Peyer's patch (tissue), 4 donors: ENCODE measurements around the gene SORL1.

Experiments
- POLR2A ChIP-seq, 2 donors: fragments of 450-650 bp; IDR thresholded peaks; one replicate each; pipeline ENCODE4 v1.5.1; 2017; ENCODE audit warnings: antibody characterized with exemption in 2 of 2, mild to moderate bottlenecking in 2 of 2, moderate library complexity in 2 of 2
- TF ChIP-seq, protein P1 (sequence below), 6 experiments: fragments of 450-650 bp in 4 of 6; fragments of 200-600 bp in 2 of 6; sonication (generic) in 1 of 6; IDR thresholded peaks; one replicate each; pipeline ENCODE4 v1.5.1; 2017 to 2019; ENCODE audit warnings: antibody characterized with exemption in 6 of 6, mild to moderate bottlenecking in 3 of 6, moderate library complexity in 1 of 6

DNA sequence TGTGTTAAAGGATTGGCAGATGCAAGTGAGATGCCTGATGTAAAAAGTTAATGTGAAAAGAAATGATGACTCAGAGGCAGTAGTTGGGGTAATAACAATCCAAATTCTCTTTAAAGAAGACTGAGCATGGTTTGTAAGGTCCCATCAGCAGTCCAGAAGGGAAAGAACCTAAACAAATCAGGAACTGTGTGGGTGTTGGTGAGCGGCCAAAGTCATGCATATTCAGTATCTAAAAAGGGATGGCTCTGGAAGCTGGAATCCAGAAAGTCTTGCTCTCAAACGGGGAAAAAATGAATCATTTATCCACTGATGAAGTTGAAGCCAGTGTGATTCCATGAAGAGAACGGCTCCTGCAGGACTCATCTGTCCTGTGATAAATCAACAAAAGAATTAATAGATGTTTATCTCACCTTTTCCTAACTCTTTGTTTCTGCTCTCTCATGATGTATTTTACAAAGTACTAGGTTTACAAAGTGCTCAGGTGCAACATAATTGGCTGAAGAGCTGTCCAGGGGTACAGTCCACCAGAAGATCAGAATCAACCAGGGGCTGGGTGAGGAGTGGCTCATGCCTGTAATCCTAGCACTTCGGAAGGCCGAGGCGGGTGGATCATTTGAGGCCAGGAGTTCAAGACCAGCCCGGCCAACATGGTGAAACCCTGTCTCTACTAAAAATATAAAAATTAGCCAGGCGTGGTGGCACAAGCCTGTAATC lies 21.1 kb downstream of the SORL1 start:
- no peak for TF ChIP-seq POLR2A (IDR thresholded peaks at IDR 0.05)
- TF ChIP-seq, protein P1, sequence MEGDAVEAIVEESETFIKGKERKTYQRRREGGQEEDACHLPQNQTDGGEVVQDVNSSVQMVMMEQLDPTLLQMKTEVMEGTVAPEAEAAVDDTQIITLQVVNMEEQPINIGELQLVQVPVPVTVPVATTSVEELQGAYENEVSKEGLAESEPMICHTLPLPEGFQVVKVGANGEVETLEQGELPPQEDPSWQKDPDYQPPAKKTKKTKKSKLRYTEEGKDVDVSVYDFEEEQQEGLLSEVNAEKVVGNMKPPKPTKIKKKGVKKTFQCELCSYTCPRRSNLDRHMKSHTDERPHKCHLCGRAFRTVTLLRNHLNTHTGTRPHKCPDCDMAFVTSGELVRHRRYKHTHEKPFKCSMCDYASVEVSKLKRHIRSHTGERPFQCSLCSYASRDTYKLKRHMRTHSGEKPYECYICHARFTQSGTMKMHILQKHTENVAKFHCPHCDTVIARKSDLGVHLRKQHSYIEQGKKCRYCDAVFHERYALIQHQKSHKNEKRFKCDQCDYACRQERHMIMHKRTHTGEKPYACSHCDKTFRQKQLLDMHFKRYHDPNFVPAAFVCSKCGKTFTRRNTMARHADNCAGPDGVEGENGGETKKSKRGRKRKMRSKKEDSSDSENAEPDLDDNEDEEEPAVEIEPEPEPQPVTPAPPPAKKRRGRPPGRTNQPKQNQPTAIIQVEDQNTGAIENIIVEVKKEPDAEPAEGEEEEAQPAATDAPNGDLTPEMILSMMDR (IDR thresholded peaks at IDR 0.05): no peak
